ENCODE measurements around the gene OR56A5.

- no peak for TF ChIP-seq CTCF (IDR thresholded peaks at IDR 0.05)
- no peak for TF ChIP-seq POLR2A (IDR thresholded peaks at IDR 0.05)
Measured at GRCh38 chr11:5986885-5987284, 18.6 kb upstream of the OR56A5 start, which contains the start of gene OR52L1.
